Measurements from ENCODE around the gene FBXO41.

- TF ChIP-seq CTCF (IDR thresholded peaks at IDR 0.05; ENCODE audit: low read length): no peak
- no peak for TF ChIP-seq EZH2phosphoT487 (IDR thresholded peaks at IDR 0.05; ENCODE audit: low read length)
- TF ChIP-seq EZH2 (optimal IDR thresholded peaks at IDR 0.05; ENCODE audit: low read depth, low read length): no peak
These were observed 33.1 kb downstream of the FBXO41 start for GRCh38 chr2:73250872-73251846.

All from MM.1S (cell line).